Measurements from ENCODE around the gene ZYX.

ZYX gene

GRCh38 chr7:143346018-143346417 is 35.1 kb upstream of the ZYX start:
- TF ChIP-seq CTCF (conservative IDR thresholded peaks at IDR 0.05; ENCODE audit: low read depth, low read length): no peak
- no peak overlapping the region for H3K4me3 ChIP-seq (ENCODE audit: low read depth, low read length)
- no peak for DNase-seq (ENCODE audit: low read depth)

DNA sequence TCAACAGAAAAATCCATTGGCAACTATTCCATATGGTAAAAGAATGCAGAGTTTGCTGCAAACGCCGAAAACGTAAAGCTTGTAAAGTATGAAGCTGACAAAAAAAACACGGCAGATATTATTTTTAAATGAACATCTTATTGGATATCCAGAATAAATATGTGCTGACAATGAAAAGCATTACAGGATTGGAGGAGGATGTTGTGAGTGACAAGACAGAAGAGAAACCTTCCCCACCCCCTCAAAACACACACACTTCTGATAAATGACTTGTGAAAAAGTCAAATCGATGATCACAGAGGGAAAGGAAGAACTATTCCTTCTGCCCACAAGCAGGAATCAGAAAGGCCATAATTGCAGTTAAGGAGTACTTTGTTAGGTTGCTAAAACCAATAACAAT is 33.2 kb upstream of the ZYX start:
- no peak overlapping the region for H3K4me3 ChIP-seq (ENCODE audit: low read depth, low read length)
- no peak for TF ChIP-seq CTCF (conservative IDR thresholded peaks at IDR 0.05; ENCODE audit: low read depth, low read length)
- no peak for DNase-seq (ENCODE audit: low read depth)

DNA sequence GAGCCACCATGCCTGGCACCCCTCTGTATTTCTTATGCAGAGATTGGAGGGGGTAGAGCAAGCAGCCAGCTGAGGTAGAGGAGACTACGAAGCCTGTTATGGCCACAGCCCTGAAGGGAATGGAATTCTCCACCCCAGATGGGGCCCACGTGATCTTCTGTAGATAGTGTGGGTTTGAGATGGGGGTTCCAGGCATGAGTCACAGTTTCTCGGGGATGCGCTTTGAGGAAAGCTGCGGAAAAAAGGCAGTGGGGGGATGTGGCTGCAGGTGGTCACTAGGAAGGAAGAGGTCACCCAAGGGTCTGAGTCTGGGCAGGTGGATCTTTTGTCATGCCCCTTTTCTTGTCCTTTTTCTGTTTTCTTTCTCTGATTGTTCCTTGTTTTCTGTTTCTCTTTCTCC is 30.1 kb upstream of the ZYX start:
- TF ChIP-seq CTCF (conservative IDR thresholded peaks at IDR 0.05; ENCODE audit: low read depth, low read length): no peak
- no peak overlapping the region for H3K4me3 ChIP-seq (ENCODE audit: low read depth, low read length)
- DNase-seq (ENCODE audit: low read depth): no peak

DNA sequence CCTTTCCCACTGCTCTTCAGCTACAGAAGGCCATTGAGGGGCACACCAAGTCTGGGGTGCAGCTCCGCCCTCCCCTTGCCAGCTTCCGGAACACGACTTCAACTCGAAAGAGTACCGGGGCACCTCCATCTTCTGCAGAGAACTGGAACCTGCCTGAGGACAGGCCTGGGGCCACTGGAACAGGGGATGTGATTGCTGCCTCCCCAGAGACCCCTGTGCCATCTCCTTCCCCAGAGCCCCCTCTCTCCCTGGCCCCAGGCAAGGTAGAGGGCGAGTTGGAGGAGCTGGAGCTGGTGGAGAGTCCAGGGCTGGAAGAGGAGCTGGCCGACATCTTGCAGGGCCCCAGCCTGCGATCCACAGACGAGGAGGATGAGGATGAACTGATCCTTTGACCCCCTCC is 29.6 kb upstream of the ZYX start:
- no peak for DNase-seq (ENCODE audit: low read depth)
- H3K4me3 ChIP-seq (ENCODE audit: low read depth, low read length): no peak overlapping the region
- TF ChIP-seq CTCF (conservative IDR thresholded peaks at IDR 0.05; ENCODE audit: low read depth, low read length): no peak

GRCh38 chr7:143352531-143353002 is 28.6 kb upstream of the ZYX start:
- no peak for TF ChIP-seq CTCF (conservative IDR thresholded peaks at IDR 0.05; ENCODE audit: low read depth, low read length)
- DNase-seq (ENCODE audit: low read depth): no peak

DNA sequence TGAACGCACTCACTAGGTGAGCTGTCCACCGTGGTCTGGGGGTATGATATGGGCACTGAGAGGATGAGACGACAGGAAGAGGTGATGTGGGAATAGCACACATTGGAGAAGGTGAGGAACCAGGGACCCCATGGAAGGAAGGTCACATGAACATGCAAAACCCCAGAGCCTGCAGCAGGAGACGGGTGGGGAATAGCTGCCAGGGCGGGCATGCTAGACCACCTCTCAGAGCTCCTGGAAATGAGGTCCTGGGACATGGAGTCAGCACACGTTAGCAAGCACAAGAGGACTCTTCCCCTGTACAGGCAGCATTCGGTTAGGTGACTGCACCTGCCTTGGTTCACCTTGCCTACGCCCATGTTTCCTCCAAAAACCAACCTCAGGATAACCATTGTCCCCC is 26.8 kb upstream of the ZYX start:
- no peak for DNase-seq (ENCODE audit: low read depth)
- TF ChIP-seq CTCF (conservative IDR thresholded peaks at IDR 0.05; ENCODE audit: low read depth, low read length): no peak
- H3K4me3 ChIP-seq (ENCODE audit: low read depth, low read length): no peak overlapping the region

More at GRCh38 chr7:143352531-143353002, 28.6 kb upstream of the ZYX start:
- no peak overlapping the region for H3K4me3 ChIP-seq (ENCODE audit: low read depth, low read length)

DNA sequence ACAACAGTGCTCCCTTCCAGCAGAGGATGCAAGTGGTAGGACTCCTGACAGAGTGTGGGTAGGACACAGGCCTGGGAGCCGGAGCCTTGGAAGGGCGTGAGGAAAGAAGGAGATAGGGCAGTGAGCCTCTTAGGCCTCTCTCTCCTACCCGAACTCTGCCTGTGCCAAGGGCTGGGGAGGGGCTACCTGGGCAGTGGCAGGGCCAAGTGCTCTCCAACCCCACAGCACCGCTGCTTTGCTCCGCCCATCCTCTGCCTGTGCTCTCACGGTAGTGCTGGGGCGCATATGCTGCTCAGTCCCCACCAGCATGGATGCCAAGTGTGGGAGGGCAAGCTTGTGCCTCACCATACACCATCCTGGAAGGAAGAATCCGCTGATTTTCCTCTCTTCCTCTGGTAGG is 26.2 kb upstream of the ZYX start:
- DNase-seq (ENCODE audit: low read depth): no peak
- no peak for TF ChIP-seq CTCF (conservative IDR thresholded peaks at IDR 0.05; ENCODE audit: low read depth, low read length)
- H3K4me3 ChIP-seq (ENCODE audit: low read depth, low read length): no peak overlapping the region
